GM08714 (cell line): ENCODE results near the gene TTC24.
A peak's percentile ranks its signal among the peaks of the same experiment; 100 is the strongest.
"Not testable (repeated sequence)": the region's sequence is repeated elsewhere in the genome, so short reads cannot be mapped to it uniquely, and the experiment has no call there.

Source experiments
- H3K4me3 ChIP-seq: fragments of 200-500 bp; sonication (Bioruptor generic); 2 replicates; pipeline ENCODE4 v1.5.1; 2014; ENCODE audit warnings: mild to moderate bottlenecking, low read length, inconsistent platforms
- ZNF274 ChIP-seq: IDR thresholded peaks from 2 replicates; pipeline ENCODE4 v1.6.1; 2012; ENCODE audit warnings: mild to moderate bottlenecking, low read depth, low read length

The TTC24 gene

DNA sequence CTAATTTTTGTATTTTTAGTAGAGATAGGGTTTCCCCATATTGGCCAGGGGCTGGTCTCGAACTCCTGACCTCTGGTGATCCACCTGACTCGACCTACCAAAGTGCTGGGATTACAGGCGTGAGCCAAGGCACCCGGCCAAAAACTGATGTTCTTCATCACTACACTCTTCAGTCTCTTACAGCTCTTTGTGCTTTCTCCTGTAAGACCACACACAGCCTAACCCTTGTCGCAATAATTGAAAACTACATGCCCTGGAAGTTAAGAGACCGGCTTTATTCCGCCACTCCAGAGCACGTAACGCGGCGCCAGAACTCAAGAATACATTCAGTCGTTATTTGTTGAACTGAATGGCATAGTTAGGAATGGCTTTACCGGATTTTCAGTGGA is 21.2 kb downstream of the TTC24 start:
- peak overlapping the region; percentile 87 for H3K4me3 ChIP-seq
- TF ChIP-seq ZNF274, result no peak

DNA sequence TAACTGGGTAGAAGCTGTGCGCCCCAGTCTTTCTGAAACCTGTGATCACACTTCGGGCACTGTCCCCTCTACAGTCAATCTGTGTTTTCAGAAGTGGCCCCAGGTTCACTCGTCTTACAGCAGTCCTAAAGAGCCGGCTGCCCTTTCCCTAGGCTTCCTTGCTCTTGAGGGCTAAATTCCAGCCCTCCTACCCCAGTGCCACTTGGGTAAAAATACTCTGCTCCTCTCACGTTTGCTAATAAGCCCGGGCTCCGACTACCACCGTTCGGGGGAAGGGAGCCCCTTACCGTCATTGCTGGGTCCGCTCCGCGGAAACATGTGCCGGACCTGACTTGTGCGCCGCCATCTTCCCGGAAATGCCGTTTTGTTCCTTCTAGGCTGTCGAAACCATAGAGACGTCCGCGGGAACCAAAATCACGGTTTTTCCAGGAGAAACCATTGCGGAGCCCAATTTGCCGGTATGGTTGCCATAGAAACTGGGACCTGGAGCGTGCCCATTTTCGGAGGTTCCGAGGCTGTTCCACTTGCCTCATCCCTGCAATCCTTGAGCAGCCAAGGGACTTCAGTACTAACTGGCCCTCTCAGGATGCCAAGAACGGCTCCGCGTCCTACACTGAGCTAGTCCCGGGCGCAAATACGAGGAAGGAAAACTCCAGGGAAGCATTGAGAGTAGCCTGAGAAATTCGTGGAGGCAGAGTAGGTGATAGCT is 21.8 kb downstream of the TTC24 start, which contains the start of gene GPATCH4:
TSS of gene GPATCH4 (minus strand) at position 358 of the 709 bp plus-strand sequence.
- no peak for TF ChIP-seq ZNF274
- peak within 1 kb of the TSS; percentile 87 for H3K4me3 ChIP-seq

DNA sequence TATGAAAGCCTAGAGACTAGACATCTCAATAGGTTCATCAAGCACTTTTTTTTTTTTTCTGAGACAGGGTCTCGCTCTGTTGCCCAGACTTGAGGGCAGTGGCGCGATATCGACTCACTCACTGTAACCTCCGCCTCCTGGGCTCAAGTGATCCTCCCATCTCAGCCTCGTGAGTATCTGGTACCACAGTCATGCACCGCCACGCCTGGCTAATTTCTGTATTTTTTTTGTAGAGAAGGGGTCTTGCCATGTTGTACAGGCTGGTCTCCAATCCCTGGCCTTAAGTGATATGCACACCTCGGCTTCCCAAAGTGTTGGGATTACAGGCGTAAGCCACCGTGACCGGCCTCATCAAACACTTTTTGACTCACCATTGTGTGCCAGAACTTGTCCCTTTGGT is 22.4 kb downstream of the TTC24 start:
- TF ChIP-seq ZNF274, result no peak
- H3K4me3 ChIP-seq, result peak overlapping the region; percentile 87

DNA sequence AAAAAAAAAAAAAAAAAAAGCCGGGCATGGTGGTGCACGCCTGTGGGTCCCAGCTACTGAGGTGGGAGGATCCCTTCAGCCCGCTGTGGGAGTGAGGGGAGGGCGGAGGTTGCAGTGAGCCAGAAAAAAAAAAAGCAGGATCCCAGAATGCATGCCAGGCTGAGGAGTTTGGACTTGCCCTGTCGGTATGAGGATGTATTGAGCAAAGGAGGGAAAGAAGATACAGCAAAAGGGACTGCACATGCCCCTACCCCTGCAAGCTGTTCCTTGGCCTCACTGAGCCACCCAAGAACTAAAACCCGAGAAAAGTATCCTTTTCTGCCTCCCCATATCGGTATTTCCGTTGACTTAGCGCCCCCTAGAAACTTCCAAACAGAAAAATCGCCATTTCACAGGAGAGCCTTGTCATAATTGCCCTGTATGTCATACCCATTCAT is 23.1 kb downstream of the TTC24 start:
- no peak overlapping the region for H3K4me3 ChIP-seq
- no peak for TF ChIP-seq ZNF274

DNA sequence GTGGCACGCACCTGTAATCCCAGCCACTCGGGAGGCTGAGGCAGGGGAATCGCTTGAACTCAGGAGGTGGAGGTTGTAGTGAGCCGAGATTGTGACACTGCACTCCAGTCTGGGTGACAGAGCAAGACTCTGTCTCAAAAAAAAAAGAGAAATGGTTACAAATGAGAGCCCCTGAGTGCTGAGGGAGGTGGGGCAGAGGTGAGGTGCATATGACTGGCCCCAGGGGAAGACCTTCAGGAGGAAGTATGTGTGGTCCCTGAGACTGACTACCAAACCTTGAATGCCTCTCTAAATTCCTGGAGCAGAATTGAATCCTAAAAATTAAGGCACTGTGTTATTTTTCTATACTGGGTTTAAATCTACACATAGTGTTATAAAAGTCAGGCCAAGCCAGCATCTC is 27.8 kb downstream of the TTC24 start:
- H3K4me3 ChIP-seq, result not testable (repeated sequence)

DNA sequence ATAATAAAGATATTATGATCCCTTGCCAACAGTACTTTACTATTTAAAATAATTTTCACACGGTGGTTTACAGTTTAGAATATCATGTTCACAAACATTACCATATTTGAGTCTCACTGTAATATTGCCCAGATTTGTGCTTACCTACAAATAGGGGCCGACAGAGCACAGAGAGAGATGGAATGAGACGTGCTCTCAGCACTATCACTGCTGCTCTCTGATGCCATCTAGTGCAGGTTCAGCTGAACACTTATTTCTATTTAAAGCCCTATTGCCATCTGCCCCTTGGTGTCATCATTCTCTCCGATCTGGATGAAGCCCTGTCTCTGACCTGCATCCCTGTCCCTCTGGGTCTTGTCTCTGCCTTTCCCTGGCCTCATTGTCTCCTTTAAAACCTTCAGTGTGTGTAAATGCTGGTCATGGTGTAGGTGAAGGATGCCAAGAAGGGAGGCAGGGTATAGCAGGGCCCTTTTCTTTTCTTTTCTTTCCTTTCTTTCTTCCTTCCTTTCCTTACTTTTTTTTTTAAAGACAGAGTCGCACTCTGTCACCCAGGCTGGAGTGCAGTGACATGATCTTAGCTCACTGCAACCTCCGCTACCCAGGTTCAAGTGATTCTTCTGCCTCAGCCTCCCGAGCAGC is 28.6 kb downstream of the TTC24 start:
- no peak overlapping the region for H3K4me3 ChIP-seq
- TF ChIP-seq ZNF274, result no peak

DNA sequence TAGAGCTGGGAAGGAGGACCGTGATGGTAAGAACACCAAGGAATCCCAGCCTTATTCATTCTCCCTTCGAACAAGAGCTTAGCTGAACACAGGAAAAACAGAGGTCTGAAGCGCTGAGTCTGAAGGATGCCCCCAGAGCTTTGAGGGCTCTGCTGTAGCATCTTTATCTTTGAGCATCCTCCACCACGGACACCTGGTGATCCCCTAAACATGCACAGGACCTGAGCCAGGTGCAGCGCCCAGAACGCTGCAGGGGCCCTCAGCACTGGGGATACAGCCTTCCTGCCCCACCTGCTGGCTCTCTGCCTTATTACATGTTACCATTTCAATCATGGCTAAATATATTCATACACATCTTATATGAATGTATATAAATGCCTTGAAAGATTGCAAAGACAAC is 29.5 kb downstream of the TTC24 start:
- no peak for TF ChIP-seq ZNF274
- H3K4me3 ChIP-seq, result no peak overlapping the region

DNA sequence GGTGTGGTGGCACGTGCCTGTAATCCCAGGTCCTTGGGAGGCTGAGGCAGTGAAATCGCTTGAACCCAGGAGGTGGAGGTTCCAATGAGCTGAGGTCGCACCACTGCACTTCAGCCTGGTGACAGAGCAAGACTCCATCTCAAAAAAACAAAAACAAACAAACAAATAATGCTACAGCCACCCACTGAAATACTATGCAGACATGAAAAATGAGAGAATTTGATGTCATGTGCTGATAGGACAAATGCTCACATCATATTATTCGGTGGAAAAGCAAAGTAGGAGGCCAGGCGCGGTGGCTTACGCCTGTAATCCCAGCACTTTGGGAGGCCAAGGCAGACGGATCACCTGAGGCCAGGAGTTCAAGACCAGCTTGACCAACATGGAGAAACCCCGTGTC is 30.5 kb downstream of the TTC24 start:
- H3K4me3 ChIP-seq, result not testable (repeated sequence)

DNA sequence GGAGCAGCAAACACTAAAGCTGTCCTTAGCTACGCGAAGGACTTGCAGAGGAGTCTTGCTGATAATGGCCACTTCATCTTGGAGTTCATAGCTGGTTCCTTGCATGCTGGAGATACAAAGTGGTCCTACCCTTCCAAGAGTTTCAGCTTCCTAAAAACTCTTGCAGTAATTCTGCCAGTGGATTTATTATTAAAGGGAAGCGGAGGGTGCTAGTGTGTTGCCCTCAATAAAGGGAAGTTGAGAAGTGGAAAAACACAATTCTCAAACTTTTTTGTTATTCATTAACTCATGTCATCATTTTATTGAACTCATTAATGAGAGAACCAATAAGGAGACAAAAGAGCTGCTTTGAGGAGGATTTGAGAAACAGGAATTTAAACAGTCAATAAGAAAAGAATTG is 33.1 kb downstream of the TTC24 start:
- TF ChIP-seq ZNF274, result no peak
- no peak overlapping the region for H3K4me3 ChIP-seq

DNA sequence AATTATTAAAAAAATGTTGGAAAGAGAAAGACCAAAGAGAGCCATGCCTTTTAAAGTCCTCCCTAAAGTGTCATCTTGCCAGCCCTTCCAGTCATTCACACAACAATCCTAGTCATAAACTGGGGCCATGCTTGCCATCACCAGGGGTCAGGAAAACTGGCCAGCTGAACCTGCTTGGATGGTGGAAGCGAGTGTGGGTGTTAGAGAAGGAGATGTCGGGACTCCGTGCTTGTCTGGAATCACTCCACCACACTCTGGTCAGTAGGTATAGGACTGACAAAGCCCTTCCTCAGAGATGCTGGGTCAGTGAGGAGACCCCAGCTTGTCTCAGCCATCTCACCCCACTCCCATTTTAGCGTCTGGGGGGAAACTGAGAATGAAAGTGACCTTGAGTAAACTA is 36.4 kb downstream of the TTC24 start:
- no peak overlapping the region for H3K4me3 ChIP-seq
- TF ChIP-seq ZNF274, result no peak

DNA sequence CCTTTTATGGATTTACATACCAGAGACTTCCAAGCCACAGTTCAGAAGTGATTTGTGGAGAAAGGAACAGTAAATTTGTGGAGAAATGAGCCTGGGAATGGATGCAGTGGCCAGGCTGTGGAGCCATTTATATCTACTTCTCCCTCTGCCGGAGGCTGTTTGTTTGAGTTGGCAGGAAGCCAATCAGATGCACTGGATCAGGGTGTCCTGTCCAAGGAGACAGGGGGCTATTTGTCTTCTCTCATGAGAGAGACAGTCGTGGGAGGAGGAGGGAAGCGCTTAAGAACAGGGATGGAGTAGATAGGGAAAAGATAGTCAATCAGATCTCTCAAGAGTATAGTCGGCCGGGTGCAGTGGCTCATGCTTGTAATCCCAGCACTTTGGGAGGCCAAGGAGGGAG is 36.9 kb downstream of the TTC24 start:
- H3K4me3 ChIP-seq, result no peak overlapping the region
- no peak for TF ChIP-seq ZNF274

DNA sequence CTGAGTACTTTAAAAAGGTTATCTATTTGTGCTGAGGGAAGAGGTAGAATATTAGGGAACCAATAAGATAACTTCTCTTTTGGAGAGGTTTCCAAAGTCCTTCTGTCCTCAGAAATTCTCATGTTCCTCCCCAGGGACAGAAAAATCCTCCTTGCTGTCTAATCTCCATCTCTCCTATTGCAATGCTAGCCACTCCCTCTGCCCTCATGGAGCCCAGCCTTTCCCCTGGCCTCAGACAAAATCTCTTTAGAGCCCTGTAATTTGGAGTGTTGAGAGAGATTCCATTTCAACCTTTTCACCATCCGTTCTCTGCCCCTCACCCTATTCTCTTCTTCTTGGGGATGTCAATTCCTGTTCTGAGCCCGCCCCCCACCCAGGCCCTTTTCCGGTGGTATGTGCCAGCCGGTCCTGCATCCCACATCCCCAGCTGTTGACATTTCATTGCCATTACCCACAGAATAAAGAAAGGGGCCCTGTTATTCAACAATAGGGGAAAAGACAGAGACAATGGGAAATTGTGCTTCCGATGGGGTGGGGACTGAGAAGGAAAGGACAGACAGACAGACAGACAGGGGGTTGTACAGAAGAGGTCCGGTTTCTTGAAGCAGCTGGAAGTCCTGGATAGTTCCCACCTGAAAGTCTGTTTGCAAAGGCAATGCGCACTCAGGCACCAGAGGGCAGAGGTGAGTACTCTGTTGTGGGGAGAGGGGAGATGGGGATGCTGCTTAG is 39.5 kb downstream of the TTC24 start, which contains the start of gene HAPLN2:
TSS of gene HAPLN2 (plus strand) at position 563 of the 729 bp plus-strand sequence. CDS start 4,076 bp downstream, outside the sequence.
- no peak within 1 kb of the TSS for H3K4me3 ChIP-seq
- no peak for TF ChIP-seq ZNF274

DNA sequence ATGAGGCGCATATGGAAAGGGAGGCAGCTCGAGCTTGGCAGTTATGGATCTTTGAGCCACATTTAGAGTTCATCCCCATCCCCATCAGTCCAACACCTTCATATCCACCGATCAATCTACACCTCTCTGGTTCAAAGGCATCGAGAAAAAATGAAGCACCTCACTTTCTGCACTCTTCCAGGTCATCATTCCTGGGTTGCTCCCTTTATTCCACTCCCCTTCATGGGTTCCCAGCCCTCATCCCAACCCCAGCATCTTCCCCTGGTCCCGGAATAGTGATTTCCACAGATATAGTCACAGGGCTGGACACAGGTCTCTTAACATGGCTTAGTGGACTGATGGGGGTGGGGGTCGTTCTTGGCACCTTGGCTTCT is 40.0 kb downstream of the TTC24 start:
- H3K4me3 ChIP-seq, result no peak overlapping the region
- no peak for TF ChIP-seq ZNF274

DNA sequence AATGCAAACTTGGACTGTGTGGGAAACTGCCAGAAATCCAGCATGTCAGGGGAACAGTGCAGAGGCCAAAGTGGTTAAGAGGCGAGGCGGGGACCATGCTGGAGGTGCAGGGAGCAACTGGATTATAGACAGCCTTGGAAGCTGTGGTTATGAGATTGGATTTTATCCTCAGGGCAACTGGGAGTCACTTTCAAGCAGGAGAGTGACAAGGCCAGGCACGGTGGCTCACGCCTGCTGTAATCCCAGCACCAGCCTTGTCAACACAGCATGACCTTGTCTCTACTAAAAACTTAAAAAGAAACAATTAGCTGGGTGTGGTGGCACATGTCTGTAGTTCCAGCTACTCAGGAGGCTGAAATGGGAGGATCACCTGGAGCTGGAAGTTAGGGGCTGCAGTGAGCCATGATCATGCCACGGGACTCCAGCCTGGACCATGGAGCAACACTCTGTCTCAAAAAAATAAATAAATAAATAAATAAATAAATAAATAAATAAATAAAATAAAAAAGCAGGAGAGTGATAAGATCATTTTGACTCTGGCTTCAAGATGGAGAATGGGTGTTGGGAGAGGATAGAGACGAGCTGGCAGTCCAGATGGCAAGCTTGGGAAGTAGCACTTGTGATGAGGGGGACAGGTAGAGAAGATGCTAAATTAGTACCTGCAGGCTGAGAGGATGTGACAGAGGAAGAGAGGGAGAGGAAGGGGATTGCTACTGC is 43.2 kb downstream of the TTC24 start:
- no peak overlapping the region for H3K4me3 ChIP-seq
- TF ChIP-seq ZNF274, result no peak
